ENCODE measurements around the gene NES. TPM values are rescaled to one million over a fixed set of nuclear protein-coding genes. Genes with fewer than 3 reads are reported as not detected.

The NES gene
- total RNA-seq, 1 experiment from 2014 or later, result 56.3 TPM

DNA sequence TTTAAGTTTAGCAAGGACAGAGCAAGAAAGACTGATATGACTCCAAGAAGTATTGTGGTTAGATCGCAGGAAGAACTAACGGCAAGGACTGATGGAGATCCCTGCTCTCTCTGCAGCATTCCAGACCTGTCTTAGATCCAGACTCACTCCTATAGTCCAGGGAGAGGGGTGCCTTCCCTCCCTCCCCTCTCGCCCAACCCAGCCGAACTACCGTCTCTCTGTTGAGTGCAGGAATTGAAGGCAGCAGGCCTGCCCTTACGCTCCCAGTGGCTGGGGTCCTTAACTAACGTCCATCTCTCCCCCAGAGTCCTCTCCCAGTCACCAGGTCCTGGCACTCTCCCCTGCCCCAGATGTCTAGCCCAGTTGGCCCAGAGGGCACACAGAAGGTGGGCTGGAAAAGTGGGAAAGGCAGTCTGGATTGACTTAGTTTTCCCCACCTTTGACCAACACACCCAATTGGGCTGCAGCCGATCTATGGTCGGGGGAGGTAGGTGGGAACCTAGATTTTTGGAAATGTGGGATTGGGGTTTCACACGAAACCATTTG, 27.0 kb upstream of the NES start:
- H3K27ac ChIP-seq (ENCODE audit: low read length), result peak overlapping the region; percentile 93
- no TSS peak for BruUV-seq (replicated peaks)
- CTCF ChIA-PET, result interaction anchor here (0.6 to 4.6 kb wide), 3 partner anchors 14 to 22 kb away, joined by 4 to 96 read pairs (median 42); no protein-coding TSS in a partner anchor

DNA sequence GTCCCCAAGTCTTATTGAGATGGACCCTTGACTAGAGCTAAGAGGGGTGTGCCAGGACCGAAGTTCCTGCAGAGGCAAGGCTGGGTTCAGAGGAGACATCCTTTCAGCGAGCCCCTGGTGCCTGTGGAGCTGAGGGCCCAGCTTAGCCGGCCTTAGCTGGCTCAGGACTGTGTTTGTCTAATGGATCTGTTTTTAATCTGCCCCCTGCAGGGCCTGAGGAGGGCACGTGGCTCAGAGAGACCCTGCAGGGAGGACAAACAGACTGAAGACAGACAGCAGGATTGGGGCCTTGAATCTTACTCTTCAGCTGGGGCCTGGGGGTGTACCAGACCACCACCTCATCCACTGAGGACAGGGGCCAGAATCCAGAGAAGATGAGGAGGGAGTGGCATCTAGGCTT, 26.5 kb upstream of the NES start:
- intact Hi-C loops (cut with micrococcal nuclease; ENCODE audit: unreplicated experiment) (loop anchor here (2.0 kb wide), 1 partner anchor 13 kb away; no protein-coding TSS in a partner anchor), in situ Hi-C loops (cut with HindIII; ENCODE audit: low pct_unique_long_range_greater_than_20kb, low sequenced_read_pairs) (no loop called here)
- H3K27me3 ChIP-seq (ENCODE audit: control insufficient read depth, insufficient read depth, low read length), result no peaks in the 10 kb centered on the region
- H3K9me3 ChIP-seq (ENCODE audit: control insufficient read depth, insufficient read depth, low read depth, low read length), result no peaks in the 10 kb centered on the region
- ATAC-seq (no peak), DNase-seq (ENCODE audit: low read depth, low spot score) (no peak)
- no peaks in the 10 kb centered on the region; the same call in 1 of the 2 replicates for H3K36me3 ChIP-seq (ENCODE audit: control insufficient read depth, insufficient read depth, low read length)
- BruUV-seq (replicated peaks), result no TSS peak
- peak overlapping the region; percentile 82 to 84 for H3K4me3 ChIP-seq (ENCODE audit: low read depth in 2 of 2, low read length in 2 of 2)
- H3K4me1 ChIP-seq (ENCODE audit: control insufficient read depth, insufficient read depth, low read length), result peaks cover 70% of the 10 kb centered on the region
- TF ChIP-seq TCF7L2 (IDR thresholded peaks at IDR 0.05; ENCODE audit: low read depth, low read length), result no peak
- POLR2A ChIA-PET, result no interaction called here
- H3K27ac ChIP-seq (ENCODE audit: low read length), result peak overlapping the region; percentile 93
- CTCF ChIA-PET, result interaction anchor here (0.7 to 4.6 kb wide), 2 partner anchors 9 to 14 kb away, joined by 5 to 42 read pairs; no protein-coding TSS in a partner anchor

More for the DNA sequence above, 27.0 kb upstream of the NES start:
- POLR2A ChIA-PET, result interaction anchor here (0.6 kb wide), 2 partner anchors 41 to 62 kb away, joined by 6 to 13 read pairs; no protein-coding TSS in a partner anchor
- Histone ChIP-seq H3K4me1 (ENCODE audit: control insufficient read depth, insufficient read depth, low read length) (peaks cover 70% of the 10 kb centered on the region), H3K4me3 (ENCODE audit: low read depth in 2 of 2, low read length in 2 of 2) (peak overlapping the region; percentile 82 to 84), H3K27me3 (ENCODE audit: control insufficient read depth, insufficient read depth, low read length) (no peaks in the 10 kb centered on the region), H3K36me3 (ENCODE audit: control insufficient read depth, insufficient read depth, low read length) (no peaks in the 10 kb centered on the region; the same call in 1 of the 2 replicates), H3K9me3 (ENCODE audit: control insufficient read depth, insufficient read depth, low read depth, low read length) (no peaks in the 10 kb centered on the region)
- ATAC-seq, result no peak
- DNase-seq (ENCODE audit: low read depth, low spot score), result no peak
- in situ Hi-C loops (cut with HindIII; ENCODE audit: low pct_unique_long_range_greater_than_20kb, low sequenced_read_pairs), result no loop called here
- no peak for TF ChIP-seq TCF7L2 (IDR thresholded peaks at IDR 0.05; ENCODE audit: low read depth, low read length)
- TF ChIP-seq, protein P1, sequence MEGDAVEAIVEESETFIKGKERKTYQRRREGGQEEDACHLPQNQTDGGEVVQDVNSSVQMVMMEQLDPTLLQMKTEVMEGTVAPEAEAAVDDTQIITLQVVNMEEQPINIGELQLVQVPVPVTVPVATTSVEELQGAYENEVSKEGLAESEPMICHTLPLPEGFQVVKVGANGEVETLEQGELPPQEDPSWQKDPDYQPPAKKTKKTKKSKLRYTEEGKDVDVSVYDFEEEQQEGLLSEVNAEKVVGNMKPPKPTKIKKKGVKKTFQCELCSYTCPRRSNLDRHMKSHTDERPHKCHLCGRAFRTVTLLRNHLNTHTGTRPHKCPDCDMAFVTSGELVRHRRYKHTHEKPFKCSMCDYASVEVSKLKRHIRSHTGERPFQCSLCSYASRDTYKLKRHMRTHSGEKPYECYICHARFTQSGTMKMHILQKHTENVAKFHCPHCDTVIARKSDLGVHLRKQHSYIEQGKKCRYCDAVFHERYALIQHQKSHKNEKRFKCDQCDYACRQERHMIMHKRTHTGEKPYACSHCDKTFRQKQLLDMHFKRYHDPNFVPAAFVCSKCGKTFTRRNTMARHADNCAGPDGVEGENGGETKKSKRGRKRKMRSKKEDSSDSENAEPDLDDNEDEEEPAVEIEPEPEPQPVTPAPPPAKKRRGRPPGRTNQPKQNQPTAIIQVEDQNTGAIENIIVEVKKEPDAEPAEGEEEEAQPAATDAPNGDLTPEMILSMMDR (IDR thresholded peaks at IDR 0.05), result no peak
- no peak for TF ChIP-seq SIN3A (IDR thresholded peaks at IDR 0.05; ENCODE audit: borderline replicate concordance, insufficient read depth, low read depth, low read length)
- TF ChIP-seq, protein P2, sequence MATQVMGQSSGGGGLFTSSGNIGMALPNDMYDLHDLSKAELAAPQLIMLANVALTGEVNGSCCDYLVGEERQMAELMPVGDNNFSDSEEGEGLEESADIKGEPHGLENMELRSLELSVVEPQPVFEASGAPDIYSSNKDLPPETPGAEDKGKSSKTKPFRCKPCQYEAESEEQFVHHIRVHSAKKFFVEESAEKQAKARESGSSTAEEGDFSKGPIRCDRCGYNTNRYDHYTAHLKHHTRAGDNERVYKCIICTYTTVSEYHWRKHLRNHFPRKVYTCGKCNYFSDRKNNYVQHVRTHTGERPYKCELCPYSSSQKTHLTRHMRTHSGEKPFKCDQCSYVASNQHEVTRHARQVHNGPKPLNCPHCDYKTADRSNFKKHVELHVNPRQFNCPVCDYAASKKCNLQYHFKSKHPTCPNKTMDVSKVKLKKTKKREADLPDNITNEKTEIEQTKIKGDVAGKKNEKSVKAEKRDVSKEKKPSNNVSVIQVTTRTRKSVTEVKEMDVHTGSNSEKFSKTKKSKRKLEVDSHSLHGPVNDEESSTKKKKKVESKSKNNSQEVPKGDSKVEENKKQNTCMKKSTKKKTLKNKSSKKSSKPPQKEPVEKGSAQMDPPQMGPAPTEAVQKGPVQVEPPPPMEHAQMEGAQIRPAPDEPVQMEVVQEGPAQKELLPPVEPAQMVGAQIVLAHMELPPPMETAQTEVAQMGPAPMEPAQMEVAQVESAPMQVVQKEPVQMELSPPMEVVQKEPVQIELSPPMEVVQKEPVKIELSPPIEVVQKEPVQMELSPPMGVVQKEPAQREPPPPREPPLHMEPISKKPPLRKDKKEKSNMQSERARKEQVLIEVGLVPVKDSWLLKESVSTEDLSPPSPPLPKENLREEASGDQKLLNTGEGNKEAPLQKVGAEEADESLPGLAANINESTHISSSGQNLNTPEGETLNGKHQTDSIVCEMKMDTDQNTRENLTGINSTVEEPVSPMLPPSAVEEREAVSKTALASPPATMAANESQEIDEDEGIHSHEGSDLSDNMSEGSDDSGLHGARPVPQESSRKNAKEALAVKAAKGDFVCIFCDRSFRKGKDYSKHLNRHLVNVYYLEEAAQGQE (IDR thresholded peaks at IDR 0.05; ENCODE audit: insufficient read depth in 1 of 2, low read depth in 2 of 2, low read length in 1 of 2), result no peak
- TF ChIP-seq POLR2AphosphoS5 (IDR thresholded peaks at IDR 0.05; ENCODE audit: low read depth, low read length), result no peak
- intact Hi-C loops (cut with micrococcal nuclease; ENCODE audit: unreplicated experiment), result loop anchor here (2.0 kb wide), 1 partner anchor 13 kb away; no protein-coding TSS in a partner anchor

DNA sequence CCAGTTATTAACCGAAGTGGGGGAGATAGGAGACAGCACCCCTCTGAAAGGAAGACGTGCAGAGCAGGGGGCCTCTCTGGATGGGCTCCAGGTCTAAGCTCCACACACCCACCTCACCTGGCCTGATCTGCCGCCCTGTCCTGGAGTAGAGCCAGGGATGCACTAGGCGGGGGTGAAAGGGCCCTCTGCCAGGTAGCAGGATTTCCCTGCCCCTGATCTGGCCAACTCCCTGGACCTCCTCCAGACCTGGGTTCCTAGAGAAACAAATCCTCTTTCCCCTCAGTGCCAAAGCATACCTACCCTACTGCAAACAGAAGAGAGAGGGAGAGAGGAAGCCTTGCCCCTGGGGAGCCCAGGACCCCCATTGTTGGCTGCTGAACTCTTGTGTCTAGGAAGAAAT, 26.1 kb upstream of the NES start:
- Histone ChIP-seq H3K4me3 (ENCODE audit: low read depth in 2 of 2, low read length in 2 of 2) (peak overlapping the region; percentile 82 to 84), H3K9me3 (ENCODE audit: control insufficient read depth, insufficient read depth, low read depth, low read length) (no peaks in the 10 kb centered on the region), H3K4me1 (ENCODE audit: control insufficient read depth, insufficient read depth, low read length) (peaks cover 67% of the 10 kb centered on the region), H3K27ac (ENCODE audit: low read length) (peak overlapping the region; percentile 93), H3K36me3 (ENCODE audit: control insufficient read depth, insufficient read depth, low read length) (no peaks in the 10 kb centered on the region; the same call in 1 of the 2 replicates), H3K27me3 (ENCODE audit: control insufficient read depth, insufficient read depth, low read length) (no peaks in the 10 kb centered on the region)
- POLR2A ChIA-PET, result interaction anchor here (0.6 kb wide), 2 partner anchors 35 to 197 kb away, joined by 5 to 7 read pairs; no protein-coding TSS in a partner anchor
- ATAC-seq (no peak), DNase-seq (ENCODE audit: low read depth, low spot score) (no peak)
- intact Hi-C loops (cut with micrococcal nuclease; ENCODE audit: unreplicated experiment) (no loop called here), in situ Hi-C loops (cut with HindIII; ENCODE audit: low pct_unique_long_range_greater_than_20kb, low sequenced_read_pairs) (no loop called here)
- TF ChIP-seq, protein P2 (IDR thresholded peaks at IDR 0.05; ENCODE audit: insufficient read depth in 1 of 2, low read depth in 2 of 2, low read length in 1 of 2), result no peak
- TF ChIP-seq, protein P1 (IDR thresholded peaks at IDR 0.05), result no peak
- TF ChIP-seq TCF7L2 (IDR thresholded peaks at IDR 0.05; ENCODE audit: low read depth, low read length), result no peak
- no peak for TF ChIP-seq SIN3A (IDR thresholded peaks at IDR 0.05; ENCODE audit: borderline replicate concordance, insufficient read depth, low read depth, low read length)
- TF ChIP-seq POLR2AphosphoS5 (IDR thresholded peaks at IDR 0.05; ENCODE audit: low read depth, low read length), result no peak
- BruUV-seq (replicated peaks), result no TSS peak
- CTCF ChIA-PET, result interaction anchor here (0.6 to 4.6 kb wide), 5 partner anchors 9 to 39 kb away, joined by 3 to 42 read pairs (median 5); no protein-coding TSS in a partner anchor
